HepG2 (cell line): ENCODE measurements around the gene OSBPL2. TPM values are rescaled to one million over a fixed set of nuclear protein-coding genes. Genes with fewer than 3 reads are reported as not detected.

Source experiments
- ATAC-seq: fragments of 200-7000 bp; cut with Tn5 transposase; 3 replicates; pipeline ENCODE4 v1.9.1; 2020; ENCODE audit warnings: mild to moderate bottlenecking, moderate library complexity
- BruUV-seq: library from RNA; stranded (reverse); fragments of 400-500 nt; replicated peaks from 2 replicates; lab custom pipeline; 2021; lab: Mats Ljungman, UMichigan
- CTCF ChIA-PET: fragments of 300-600 bp; formaldehyde crosslinking; extraction: SDS; loops from one replicate; lab custom pipeline; 2021; ENCODE audit warnings: low total read pairs, inconsistent platforms, low intra/inter-chr PET ratio; lab: Yijun Ruan, JAX
- POLR2A ChIA-PET: fragments of 350-600 bp; sonication (Branson Sonifier 250); formaldehyde crosslinking; loops from one replicate; lab custom pipeline; 2020; ENCODE audit warnings: antibody characterized with exemption, inconsistent platforms; lab: Yijun Ruan, JAX
- DNase-seq: peaks from one replicate; pipeline ENCODE4 v3.0.0-alpha.2; 2015; ENCODE audit warnings: low spot score
- FAIRE-seq: peaks from 3 replicates; lab custom pipeline; 2011; peaks lifted over from hg19 to GRCh38; lab: Jason Lieb, UNC
- H2AFZ ChIP-seq: one replicate; pipeline ENCODE4 v1.6.1; 2011; ENCODE audit warnings: low read length, inconsistent platforms
- H3K27ac ChIP-seq: fragments of 300-600 bp; 3 replicates; pipeline ENCODE4 v1.8.0; 2011; ENCODE audit warnings: mixed run types, mild to moderate bottlenecking, mixed read lengths, low read length, inconsistent platforms; ENCODE audit not compliant: insufficient read depth; ENCODE audit errors: extremely low read length
- H3K27me3 ChIP-seq, 2 experiments: fragments of 200-600 bp in 1 of 2; 2 replicates in 1 of 2; 3 replicates in 1 of 2; pipeline versions ENCODE4 v1.6.0 to v1.8.0; 2011; ENCODE audit warnings: low read length in 2 of 2, mild to moderate bottlenecking in 2 of 2, moderate library complexity in 2 of 2, inconsistent platforms in 1 of 2; ENCODE audit not compliant: insufficient read depth in 2 of 2, control insufficient read depth in 1 of 2
- H3K36me3 ChIP-seq, 2 experiments: fragments of 200-600 bp in 1 of 2; replicated peaks in 1 of 2; 2 replicates in 1 of 2; 3 replicates in 1 of 2; pipeline versions ENCODE4 v1.5.1 to v1.8.0; 2011; ENCODE audit warnings: low read length in 2 of 2, inconsistent platforms in 1 of 2; ENCODE audit not compliant: insufficient read depth in 2 of 2, control insufficient read depth in 1 of 2
- H3K4me1 ChIP-seq: 2 replicates; pipeline ENCODE4 v1.5.1; 2012; ENCODE audit warnings: low read length, inconsistent platforms; ENCODE audit not compliant: insufficient read depth
- H3K4me2 ChIP-seq: 2 replicates; pipeline ENCODE4 v1.6.0; 2011; ENCODE audit warnings: low read depth, low read length, inconsistent platforms
- H3K4me3 ChIP-seq, 3 experiments: fragments of 200-600 bp in 1 of 3; sonication (generic), shearing (Covaris generic) in 1 of 3; replicated peaks in 1 of 3; 2 replicates each; pipeline ENCODE4 v1.5.1; 2011 to 2016; ENCODE audit warnings: low read length in 3 of 3, inconsistent platforms in 2 of 3, low read depth in 2 of 3, mild to moderate bottlenecking in 2 of 3, control low read depth in 1 of 3, mixed read lengths in 1 of 3; ENCODE audit not compliant: insufficient read depth in 1 of 3
- H3K79me2 ChIP-seq: one replicate; pipeline ENCODE4 v1.6.1; 2011; ENCODE audit warnings: low read length, inconsistent platforms; ENCODE audit not compliant: insufficient read depth
- H3K9ac ChIP-seq: 2 replicates; pipeline ENCODE4 v1.6.0; 2011; ENCODE audit warnings: mild to moderate bottlenecking, low read depth, low read length, inconsistent platforms; ENCODE audit not compliant: insufficient read depth
- H3K9me3 ChIP-seq: 2 replicates; pipeline ENCODE4 v1.5.1; 2012; ENCODE audit warnings: mild to moderate bottlenecking, low read length
- H4K20me1 ChIP-seq: 2 replicates; pipeline ENCODE4 v1.6.0; 2011; ENCODE audit warnings: inconsistent platforms, mild to moderate bottlenecking, low read length, moderate library complexity; ENCODE audit not compliant: insufficient read depth
- HOXD1 ChIP-seq: sonication (generic); formaldehyde crosslinking; IDR thresholded peaks from 2 replicates; pipeline ENCODE4 v1.5.0; 2020; ENCODE audit warnings: missing genetic modification reagents
- KMT2A ChIP-seq: sonication (generic); formaldehyde crosslinking; IDR thresholded peaks from 2 replicates; pipeline ENCODE4 v1.4.0; 2020; ENCODE audit warnings: missing genetic modification reagents
- NFE2L2 ChIP-seq: fragments of 150-350 bp; IDR thresholded peaks from 2 replicates; pipeline ENCODE4 v1.6.1; 2014; ENCODE audit warnings: low read length
- NKX3-1 ChIP-seq: sonication (generic); formaldehyde crosslinking; IDR thresholded peaks from 2 replicates; pipeline ENCODE4 v1.5.0; 2020; ENCODE audit warnings: missing genetic modification reagents
- NONO ChIP-seq, 2 experiments: fragments of 450-650 bp in 1 of 2; sonication (generic) in 1 of 2; formaldehyde crosslinking in 1 of 2; IDR thresholded peaks in 1 of 2; conservative IDR thresholded peaks in 1 of 2; 2 replicates each; pipeline versions ENCODE4 v1.6.1 to v1.8.0; 2017 to 2022; ENCODE audit warnings: mild to moderate bottlenecking in 1 of 2, missing genetic modification reagents in 1 of 2, moderate library complexity in 1 of 2
- POLR2A ChIP-seq, 2 experiments: IDR thresholded peaks; 2 replicates each; pipeline ENCODE4 v1.6.1; 2011; ENCODE audit warnings: low read depth in 2 of 2, low read length in 2 of 2, mild to moderate bottlenecking in 1 of 2, moderate library complexity in 1 of 2; ENCODE audit not compliant: insufficient read depth in 1 of 2
- RXRA ChIP-seq: sonication (generic); formaldehyde crosslinking; IDR thresholded peaks from 2 replicates; pipeline ENCODE4 v1.5.1; 2020; ENCODE audit warnings: missing genetic modification reagents
- ZKSCAN1 ChIP-seq: fragments of 150-350 bp; IDR thresholded peaks from 2 replicates; pipeline ENCODE4 v1.6.1; 2014; ENCODE audit warnings: low read length
- ZNF3 ChIP-seq: IDR thresholded peaks from 2 replicates; pipeline ENCODE4 v1.7.0; 2017; ENCODE audit warnings: inconsistent platforms
- ZNF446 ChIP-seq: sonication (generic); formaldehyde crosslinking; IDR thresholded peaks from 2 replicates; pipeline ENCODE4 v1.5.0; 2020; ENCODE audit warnings: mild to moderate bottlenecking, missing genetic modification reagents
- ZNF891 ChIP-seq: sonication (generic); formaldehyde crosslinking; IDR thresholded peaks from 2 replicates; pipeline ENCODE4 v1.5.0; 2020; ENCODE audit warnings: mild to moderate bottlenecking, missing genetic modification reagents
- WGBS: methylation state at CpG from one replicate; pipeline ENCODE4 v1.1.6; 2017; ENCODE audit warnings: low lambda C conversion rate; 5-methylcytosine and 5-hydroxymethylcytosine counted together
- in situ Hi-C: cut with HindIII; loops from 2 replicates; pipeline ENCODE4 v1.10.0; 2017; ENCODE audit warnings: low pct_unique_long_range_greater_than_20kb; ENCODE audit not compliant: extremely low pct_ligation_motif_present
- intact Hi-C: fragments of 100-400 bp; cut with micrococcal nuclease; formaldehyde crosslinking; loops from one replicate; pipeline ENCODE4 v1.10.0; 2022; ENCODE audit not compliant: unreplicated experiment
- polyA plus RNA-seq, 8 experiments: library from polyadenylated mRNA; depleted of rRNA in 3 of 8; stranded (reverse) in 7 of 8; unstranded in 1 of 8; fragments of >200 nt; fragmentation: Illumina TruSeq in 4 of 8; extraction: Trizol in 4 of 8; gene quantifications; 2 replicates each; pipeline versions ENCODE4 v1.2.1 to v1.2.3, GENCODE V29; 2011 to 2016; ENCODE audit warnings: low read depth in 4 of 8, missing spikeins in 1 of 8, mixed read lengths in 1 of 8; ENCODE audit not compliant: insufficient read depth in 1 of 8
- total RNA-seq, 5 experiments: library from RNA; depleted of rRNA; stranded (reverse); fragments of >200 nt; fragmentation: Illumina TruSeq; extraction: Trizol; gene quantifications; 2 replicates each; pipeline ENCODE4 v1.2.3, GENCODE V29; 2016; ENCODE audit warnings: low read depth in 1 of 5
- TF ChIP-seq, protein P1 (sequence below): sonication (generic); formaldehyde crosslinking; IDR thresholded peaks from 2 replicates; pipeline ENCODE4 v1.8.0; 2022; ENCODE audit warnings: missing genetic modification reagents, mild to moderate bottlenecking, moderate library complexity, borderline replicate concordance
- TF ChIP-seq, protein P2 (sequence below): sonication (generic); formaldehyde crosslinking; conservative IDR thresholded peaks from 2 replicates; pipeline ENCODE4 v1.4.0; 2020; ENCODE audit warnings: missing genetic modification reagents

OSBPL2 gene
- total and polyA plus RNA-seq, 2 of the 13 experiments (the other 11 are each of a cell fraction or from before 2014, with no cell fraction given) = 18.5 to 37.4 TPM

DNA sequence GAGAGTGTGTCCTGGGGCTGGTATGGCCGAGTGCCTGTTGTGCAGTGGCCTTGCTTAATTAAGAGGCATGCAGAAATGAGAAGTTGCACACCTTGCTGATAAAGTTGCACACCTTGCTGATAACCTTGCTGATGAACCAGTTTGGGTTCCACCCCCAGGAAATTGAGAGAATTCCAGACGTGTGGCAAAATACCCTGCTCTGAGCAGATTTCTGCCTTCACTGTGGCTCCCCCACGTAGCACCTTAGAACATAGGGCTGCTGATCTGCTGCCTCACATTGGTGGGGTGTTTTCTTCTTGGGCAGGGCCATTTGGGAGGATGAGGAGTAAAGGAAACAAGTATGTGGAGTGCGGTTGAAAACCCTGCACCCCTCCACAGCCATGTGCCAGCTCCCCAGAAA is 42.0 kb downstream of the OSBPL2 start (continued):
- TF ChIP-seq, protein P1, sequence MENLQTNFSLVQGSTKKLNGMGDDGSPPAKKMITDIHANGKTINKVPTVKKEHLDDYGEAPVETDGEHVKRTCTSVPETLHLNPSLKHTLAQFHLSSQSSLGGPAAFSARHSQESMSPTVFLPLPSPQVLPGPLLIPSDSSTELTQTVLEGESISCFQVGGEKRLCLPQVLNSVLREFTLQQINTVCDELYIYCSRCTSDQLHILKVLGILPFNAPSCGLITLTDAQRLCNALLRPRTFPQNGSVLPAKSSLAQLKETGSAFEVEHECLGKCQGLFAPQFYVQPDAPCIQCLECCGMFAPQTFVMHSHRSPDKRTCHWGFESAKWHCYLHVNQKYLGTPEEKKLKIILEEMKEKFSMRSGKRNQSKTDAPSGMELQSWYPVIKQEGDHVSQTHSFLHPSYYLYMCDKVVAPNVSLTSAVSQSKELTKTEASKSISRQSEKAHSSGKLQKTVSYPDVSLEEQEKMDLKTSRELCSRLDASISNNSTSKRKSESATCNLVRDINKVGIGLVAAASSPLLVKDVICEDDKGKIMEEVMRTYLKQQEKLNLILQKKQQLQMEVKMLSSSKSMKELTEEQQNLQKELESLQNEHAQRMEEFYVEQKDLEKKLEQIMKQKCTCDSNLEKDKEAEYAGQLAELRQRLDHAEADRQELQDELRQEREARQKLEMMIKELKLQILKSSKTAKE (CRISPR knock-in tag) = 0 out of 2 replicates have a peak, but pooled peaks have one; percentile 24
- TF ChIP-seq ZNF446 (CRISPR knock-in tag) (no peak), NONO (IDR thresholded peaks at IDR 0.05) (no peak), NONO (CRISPR knock-in tag; conservative IDR thresholded peaks at IDR 0.05) (0 out of 2 replicates have a peak, but pooled peaks have one; percentile 34), ZNF3 (CRISPR knock-in tag) (no peak), NKX3-1 (CRISPR knock-in tag) (no peak)

DNA sequence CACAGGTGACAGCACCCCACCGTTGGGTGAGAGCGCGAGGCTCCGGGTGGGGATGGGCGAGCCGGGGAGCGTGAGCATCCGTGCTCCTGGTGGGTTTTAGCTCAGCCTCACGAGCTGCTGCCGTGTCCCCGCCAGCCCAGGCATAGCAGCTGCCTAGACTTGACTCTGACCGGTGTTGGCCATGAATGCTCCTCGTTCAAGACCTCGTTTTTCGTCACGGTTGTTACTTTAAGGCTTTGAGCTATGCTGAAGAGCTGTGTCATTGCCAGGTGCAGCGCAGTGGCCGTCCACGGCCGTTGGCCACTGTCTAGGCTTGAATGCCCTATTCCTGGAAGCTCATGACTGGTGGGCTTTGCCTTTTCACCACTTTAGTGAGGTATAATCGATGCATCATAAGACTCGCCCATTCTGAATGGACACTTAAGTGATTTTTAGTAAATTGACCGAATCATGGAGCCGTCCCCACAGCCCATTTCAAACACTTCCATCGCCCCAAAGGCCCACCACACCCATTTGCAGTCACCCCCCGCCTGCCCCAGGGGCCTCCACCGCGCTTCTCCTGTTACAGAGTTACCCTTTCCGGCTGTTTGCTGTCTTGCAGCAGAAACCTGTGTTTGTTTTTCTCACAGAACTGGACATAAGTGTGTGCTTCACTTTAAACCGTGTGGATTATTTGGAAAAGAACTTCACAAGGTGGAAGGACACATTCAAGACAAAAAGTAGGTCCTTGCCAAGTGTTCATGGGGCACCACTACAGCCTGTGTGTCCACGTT is 43.0 kb downstream of the OSBPL2 start:
- Histone ChIP-seq H3K27me3 (no peaks in the 10 kb centered on the region), H4K20me1 (no peaks in the 10 kb centered on the region; the same call in 1 of the 2 replicates), H3K9ac (no peak overlapping the region), H3K4me1 (no peaks in the 10 kb centered on the region), H3K9me3 (no peaks in the 10 kb centered on the region), H2AFZ (no peak overlapping the region), H3K4me3 (no peak overlapping the region), H3K27ac (no peak overlapping the region), H3K4me2 (no peak overlapping the region), H3K36me3 (peaks cover 54 to 83% of the 10 kb centered on the region in 2 experiments), H3K79me2 (no peaks in the 10 kb centered on the region)
- DNase-seq = no peak
- in situ Hi-C loops (no loop called here), intact Hi-C loops (no loop called here)
- TF ChIP-seq HOXD1 (CRISPR knock-in tag) (no peak), KMT2A (CRISPR knock-in tag) (no peak), RXRA (CRISPR knock-in tag) (no peak), ZKSCAN1 (no peak), POLR2A (IDR thresholded peaks at IDR 0.05; ENCODE audit: insufficient read depth in 1 of 2, low read depth in 2 of 2, low read length in 2 of 2) (no peak), ZNF891 (CRISPR knock-in tag) (no peak), NFE2L2 (no peak)
- TF ChIP-seq, protein P2, sequence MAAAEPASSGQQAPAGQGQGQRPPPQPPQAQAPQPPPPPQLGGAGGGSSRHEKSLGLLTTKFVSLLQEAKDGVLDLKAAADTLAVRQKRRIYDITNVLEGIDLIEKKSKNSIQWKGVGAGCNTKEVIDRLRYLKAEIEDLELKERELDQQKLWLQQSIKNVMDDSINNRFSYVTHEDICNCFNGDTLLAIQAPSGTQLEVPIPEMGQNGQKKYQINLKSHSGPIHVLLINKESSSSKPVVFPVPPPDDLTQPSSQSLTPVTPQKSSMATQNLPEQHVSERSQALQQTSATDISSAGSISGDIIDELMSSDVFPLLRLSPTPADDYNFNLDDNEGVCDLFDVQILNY (CRISPR knock-in tag) = no peak
- BruUV-seq = no TSS peak
- no peak for FAIRE-seq
- ChIA-PET POLR2A (no interaction called here), CTCF (no interaction called here)
- WGBS = 97% methylated on average over 31 of the region's 31 CpGs
- no peak for ATAC-seq
